Activated naive CD4-positive, alpha-beta T cell treated with anti-CD3 and anti-CD28 coated beads, Interleukin-2, amount 50 U/mL, for 72 hours (primary cell): ENCODE measurements around the gene EMX1. TPM values are rescaled to one million over a fixed set of nuclear protein-coding genes. Genes with fewer than 3 reads are reported as not detected.

Experiments
- ATAC-seq, 2 donors: fragments of 150-1000 bp; cut with Tn5 transposase; 2 replicates each; pipeline ENCODE4 v1.10.0; 2021; ENCODE audit warnings: mild to moderate bottlenecking in 2 of 2, moderate library complexity in 2 of 2
- DNase-seq, 2 donors: peaks; one replicate each; pipeline ENCODE4 v3.0.0; 2021 to 2022; ENCODE audit warnings: low spot score in 2 of 2
- H3K27ac Mint-ChIP-seq, 2 donors: one replicate each; pipeline ENCODE4 v1.8.0; 2022; ENCODE audit warnings: mild to moderate bottlenecking in 2 of 2, mixed read lengths in 2 of 2
- H3K36me3 Mint-ChIP-seq, 2 donors: one replicate each; pipeline ENCODE4 v1.8.0; 2022; ENCODE audit warnings: mixed read lengths in 2 of 2
- H3K9me3 Mint-ChIP-seq, 2 donors: one replicate each; pipeline ENCODE4 v1.8.0; 2022; ENCODE audit warnings: mixed read lengths in 2 of 2
- total RNA-seq, 2 donors: library from RNA; stranded (reverse); gene quantifications; one replicate each; pipeline ENCODE4 v1.2.3, GENCODE V29; 2022

Gene EMX1
- total RNA-seq, 2 donors from 2014 or later: not detected

- no peaks in the 10 kb centered on the region for H3K36me3 Mint-ChIP-seq
- ATAC-seq (no peak), DNase-seq (no peak)
- peak overlapping the region in 1 of 2 donors; percentile 29 for H3K27ac Mint-ChIP-seq
- H3K9me3 Mint-ChIP-seq: no peaks in the 10 kb centered on the region
These were observed 41.4 kb downstream of the EMX1 start for GRCh38 chr2:72958542-72959385.

- Mint-ChIP-seq H3K9me3 (no peaks in the 10 kb centered on the region), H3K27ac (peak overlapping the region; percentile 29 to 62), H3K36me3 (no peaks in the 10 kb centered on the region)
- DNase-seq (no peak), ATAC-seq (no peak)
These were observed 42.2 kb downstream of the EMX1 start for GRCh38 chr2:72959554-72959953.

- ATAC-seq (no peak), DNase-seq (no peak)
- Mint-ChIP-seq H3K27ac (peak overlapping the region; percentile 36 to 62), H3K36me3 (no peaks in the 10 kb centered on the region), H3K9me3 (no peaks in the 10 kb centered on the region)
These were observed 43.0 kb downstream of the EMX1 start for GRCh38 chr2:72959995-72960981.

- Mint-ChIP-seq H3K36me3 (no peaks in the 10 kb centered on the region), H3K9me3 (no peaks in the 10 kb centered on the region), H3K27ac (no peak overlapping the region)
- DNase-seq (no peak), ATAC-seq (no peak)
These were observed 43.9 kb downstream of the EMX1 start for GRCh38 chr2:72961036-72961720.

DNA sequence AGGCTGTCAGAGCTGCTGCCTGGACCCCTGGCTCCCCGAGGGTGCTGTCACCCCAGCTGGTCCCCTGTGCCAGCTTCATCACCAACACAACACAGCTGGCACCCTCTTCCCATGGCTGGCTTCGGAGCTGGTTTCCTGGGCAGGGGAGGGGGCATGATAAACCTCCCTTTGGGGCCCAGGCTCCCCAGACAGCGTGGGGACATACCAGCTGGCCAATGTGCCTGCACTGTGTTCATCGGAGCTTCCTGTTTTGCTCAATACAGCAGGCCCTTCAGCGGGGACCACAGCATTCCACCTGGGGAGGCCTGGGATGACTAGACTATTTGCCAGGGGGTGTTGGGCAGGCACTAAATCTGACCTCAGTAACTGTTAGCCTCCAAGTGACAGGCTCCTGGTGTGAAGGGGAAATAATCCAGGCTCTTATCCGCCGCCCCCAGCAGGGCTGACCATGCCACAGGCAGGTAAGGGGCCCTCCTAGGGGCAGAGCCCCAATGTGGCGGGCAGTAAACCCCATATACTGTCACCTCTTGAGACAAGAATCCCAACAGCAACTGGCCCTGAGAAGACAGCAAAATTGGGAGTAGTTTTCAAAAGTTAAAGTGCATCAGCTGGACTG lies 44.6 kb downstream of the EMX1 start:
- Mint-ChIP-seq H3K27ac (no peak overlapping the region), H3K36me3 (no peaks in the 10 kb centered on the region), H3K9me3 (no peaks in the 10 kb centered on the region)
- ATAC-seq: no peak
- DNase-seq: no peak

- no peak for DNase-seq
- H3K9me3 Mint-ChIP-seq: no peaks in the 10 kb centered on the region
- H3K36me3 Mint-ChIP-seq: no peaks in the 10 kb centered on the region
- no peak for ATAC-seq
- peak overlapping the region in 1 of 2 donors; percentile 29 for H3K27ac Mint-ChIP-seq
These were observed 45.6 kb downstream of the EMX1 start for GRCh38 chr2:72962911-72963310.

GRCh38 chr2:72963423-72964145 lies 46.3 kb downstream of the EMX1 start:
- no peaks in the 10 kb centered on the region for H3K36me3 Mint-ChIP-seq

DNA sequence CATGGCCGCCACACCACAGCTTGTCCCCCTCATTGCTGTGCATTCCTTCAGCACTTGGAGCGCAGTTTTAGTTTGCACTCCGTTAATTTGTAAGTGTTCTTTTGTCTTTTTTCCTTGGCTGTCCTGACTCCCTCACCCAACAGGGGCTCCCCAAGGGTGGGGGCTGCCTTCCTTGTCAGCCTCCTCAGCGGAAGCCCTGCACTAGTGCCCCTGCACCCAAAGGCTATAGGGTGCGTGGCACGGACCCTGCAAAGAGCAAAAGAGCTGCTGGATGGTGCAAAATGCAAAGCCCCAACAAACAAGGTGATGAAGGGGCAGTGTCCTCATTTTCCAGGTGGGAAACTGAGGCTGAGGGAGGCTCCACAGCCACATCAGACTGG lies 46.8 kb downstream of the EMX1 start:
- Mint-ChIP-seq H3K9me3 (no peaks in the 10 kb centered on the region), H3K36me3 (no peaks in the 10 kb centered on the region), H3K27ac (peak overlapping the region in 1 of 2 donors; percentile 68)
- no peak for DNase-seq
- ATAC-seq: no peak

More at GRCh38 chr2:72963423-72964145, 46.3 kb downstream of the EMX1 start:
- ATAC-seq: no peak
- Mint-ChIP-seq H3K27ac (no peak overlapping the region), H3K9me3 (no peaks in the 10 kb centered on the region)
- DNase-seq: no peak

GRCh38 chr2:72965016-72965415 lies 47.7 kb downstream of the EMX1 start:
- H3K9me3 Mint-ChIP-seq: no peaks in the 10 kb centered on the region
- H3K27ac Mint-ChIP-seq: no peak overlapping the region
- ATAC-seq (no peak), DNase-seq (no peak)
- H3K36me3 Mint-ChIP-seq: no peaks in the 10 kb centered on the region

DNA sequence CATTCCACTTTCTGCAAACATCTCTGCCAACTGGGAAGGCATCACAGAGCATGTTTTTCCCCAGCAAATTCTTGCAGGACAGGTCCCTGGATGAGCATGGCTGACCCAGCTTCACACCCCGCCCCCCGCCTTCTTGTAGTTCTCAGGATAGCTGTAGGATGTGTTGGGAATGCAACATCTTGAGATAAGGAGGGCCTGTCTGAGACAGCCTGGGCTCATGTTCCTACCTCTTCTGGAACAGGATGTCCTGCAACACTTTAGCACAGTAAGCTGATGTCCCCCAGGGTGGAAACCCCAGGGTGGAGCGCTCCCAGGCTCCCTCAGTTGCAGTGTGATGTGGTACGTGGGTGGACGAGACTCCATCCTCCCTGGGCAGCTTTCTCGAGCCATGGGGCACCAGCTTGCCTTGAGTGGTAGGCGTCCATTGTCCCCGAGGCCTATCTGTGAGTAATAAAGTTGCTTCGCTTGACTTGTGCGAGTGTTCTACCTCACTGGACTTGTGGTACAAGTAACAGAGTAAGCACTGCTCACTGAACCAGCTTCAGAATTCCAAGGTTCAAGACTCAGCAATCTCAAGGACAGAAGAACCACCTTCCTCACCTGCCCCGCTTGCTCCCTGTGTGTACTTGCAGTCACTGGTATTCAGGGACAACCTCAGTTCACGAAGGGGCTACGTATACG lies 48.6 kb downstream of the EMX1 start:
- H3K27ac Mint-ChIP-seq: no peak overlapping the region
- no peaks in the 10 kb centered on the region for H3K36me3 Mint-ChIP-seq
- DNase-seq (no peak), ATAC-seq (no peak)
- no peaks in the 10 kb centered on the region for H3K9me3 Mint-ChIP-seq

DNA sequence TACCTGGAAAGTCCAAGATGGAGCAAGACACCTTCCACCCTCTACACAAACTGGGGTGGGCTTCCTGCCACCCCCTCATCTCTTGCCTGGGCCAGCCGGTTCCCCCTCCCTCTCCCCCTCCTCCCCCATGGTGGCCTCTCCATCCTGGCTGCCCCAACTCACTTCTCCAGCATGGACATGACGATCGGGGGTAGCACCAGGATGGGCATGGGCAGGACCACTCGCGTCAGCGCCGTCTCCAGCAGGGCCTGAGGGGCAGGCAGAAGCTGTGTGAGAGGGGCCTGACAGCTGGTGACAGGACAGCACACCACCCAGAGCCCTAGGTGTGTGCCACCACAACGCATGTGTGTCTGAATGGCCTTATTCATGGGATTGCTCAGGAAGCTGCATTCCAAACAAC lies 51.0 kb downstream of the EMX1 start:
- no peak for ATAC-seq
- no peak for DNase-seq
- Mint-ChIP-seq H3K36me3 (no peaks in the 10 kb centered on the region), H3K27ac (no peak overlapping the region), H3K9me3 (no peaks in the 10 kb centered on the region)

DNA sequence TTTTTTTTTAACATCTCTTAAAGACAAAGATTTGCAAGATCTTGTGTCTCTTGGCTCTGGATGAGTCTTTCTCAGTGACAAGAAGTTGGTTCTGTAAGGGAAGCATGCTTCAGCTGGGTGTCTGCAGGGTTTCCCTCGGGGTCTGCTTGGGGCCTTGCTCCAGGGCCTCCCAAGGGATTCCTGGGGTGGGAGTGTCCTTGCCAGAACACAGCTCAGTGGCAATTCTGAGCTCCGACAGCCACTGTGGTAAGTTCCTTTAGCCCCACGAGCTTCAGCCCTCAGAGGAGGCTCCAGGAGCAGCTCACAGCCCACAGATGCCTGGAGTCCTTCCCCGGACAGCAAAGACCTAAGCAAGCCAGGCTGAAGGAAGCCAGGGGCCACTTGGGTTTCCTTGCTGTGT lies 52.4 kb downstream of the EMX1 start:
- no peaks in the 10 kb centered on the region for H3K9me3 Mint-ChIP-seq
- H3K27ac Mint-ChIP-seq: no peak overlapping the region

DNA sequence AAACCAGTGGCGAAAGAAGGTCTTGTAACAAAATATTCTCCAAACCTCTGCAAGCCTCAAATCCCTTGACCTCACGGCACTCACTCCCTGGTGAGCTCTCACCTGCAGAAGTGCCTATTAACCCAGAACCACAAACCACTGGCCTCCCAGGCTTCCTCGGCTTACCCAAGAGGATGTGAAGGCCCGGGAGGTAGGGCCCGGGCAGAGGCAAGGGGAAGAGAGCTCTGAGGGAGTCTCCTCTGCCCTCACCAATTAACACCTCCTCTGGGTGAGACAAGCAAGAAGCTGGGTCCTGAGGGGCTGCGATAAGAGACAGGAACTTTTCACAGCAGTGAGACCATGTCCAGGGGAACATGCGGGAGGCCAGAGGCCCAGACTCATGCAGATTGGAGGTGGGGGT lies 53.7 kb downstream of the EMX1 start:
- H3K9me3 Mint-ChIP-seq: no peaks in the 10 kb centered on the region
- H3K36me3 Mint-ChIP-seq: no peaks in the 10 kb centered on the region
- no peak overlapping the region for H3K27ac Mint-ChIP-seq
- ATAC-seq (no peak), DNase-seq (no peak)

More for the DNA sequence above, 52.4 kb downstream of the EMX1 start:
- no peaks in the 10 kb centered on the region for H3K36me3 Mint-ChIP-seq
- DNase-seq (no peak), ATAC-seq (no peak)

- Mint-ChIP-seq H3K27ac (no peak overlapping the region), H3K9me3 (no peaks in the 10 kb centered on the region), H3K36me3 (no peaks in the 10 kb centered on the region)
- ATAC-seq (no peak), DNase-seq (no peak)
These were observed 55.2 kb downstream of the EMX1 start for GRCh38 chr2:72972352-72973136.

- no peaks in the 10 kb centered on the region for H3K9me3 Mint-ChIP-seq
- no peak for DNase-seq
- no peaks in the 10 kb centered on the region for H3K36me3 Mint-ChIP-seq
- ATAC-seq: no peak
- no peak overlapping the region for H3K27ac Mint-ChIP-seq
These were observed 55.8 kb downstream of the EMX1 start for GRCh38 chr2:72973137-72973535.
